C4-2B (cell line): Measurements from ENCODE around the gene CACNB4.

ENCODE experiments used
- CTCF ChIP-seq: fragments of 450-650 bp; conservative IDR thresholded peaks from 2 replicates; pipeline ENCODE4 v1.5.1; 2017; ENCODE audit warnings: mild to moderate bottlenecking
- ZFX ChIP-seq: fragments of 450-650 bp; IDR thresholded peaks from 2 replicates; pipeline ENCODE4 v1.6.1; 2017

- no peak for TF ChIP-seq CTCF
- no peak for TF ChIP-seq ZFX
Measured at GRCh38 chr2:151872463-151872862, 226.4 kb downstream of the CACNB4 start.
